ENCODE results near the gene PPP2R2D. TPM values are rescaled to one million over a fixed set of nuclear protein-coding genes. Genes with fewer than 3 reads are reported as not detected.

PPP2R2D gene
- total RNA-seq, 1 donor from 2014 or later = 36.9 TPM

DNA sequence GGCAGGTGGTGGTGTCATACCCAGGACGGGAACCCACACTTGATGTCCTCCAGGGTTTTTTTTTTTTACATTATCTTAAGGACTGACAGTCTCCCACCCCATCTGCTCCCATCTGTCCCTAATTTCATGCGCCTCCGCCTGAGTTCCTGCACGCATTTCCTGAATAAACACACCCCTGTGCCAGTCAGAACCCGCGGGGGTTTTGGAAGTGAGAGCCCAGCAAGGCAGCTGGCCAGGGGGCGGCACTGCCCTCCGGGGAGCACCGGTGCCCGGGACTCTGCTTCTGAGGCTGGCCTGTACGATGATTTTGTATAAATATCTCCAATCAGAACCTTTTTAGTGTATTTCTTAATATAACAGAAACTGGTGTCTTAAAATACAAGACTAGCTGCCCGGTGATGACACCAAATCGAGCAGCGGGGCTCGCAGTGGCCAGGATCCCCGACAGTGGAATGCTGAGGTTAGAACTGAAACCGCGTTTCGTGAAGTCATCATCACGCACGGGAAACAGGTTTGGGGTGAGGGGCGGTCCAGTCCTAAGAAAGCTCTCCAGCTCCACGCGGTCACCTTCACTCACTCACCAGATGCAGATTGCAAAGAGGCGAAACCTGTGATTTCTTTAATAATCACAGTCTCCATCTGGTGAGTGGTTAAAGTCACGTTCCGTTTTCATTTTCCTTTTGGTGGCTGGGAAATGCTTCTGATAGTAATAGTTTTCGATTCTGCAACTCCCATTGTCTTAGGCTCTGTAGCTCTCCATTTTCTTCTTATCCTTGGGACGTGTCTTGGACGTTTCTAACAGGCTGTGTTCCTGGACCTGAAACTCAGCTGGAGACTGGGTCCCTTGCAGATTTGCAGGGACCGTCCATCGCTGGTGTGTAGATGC, 61.2 kb downstream of the PPP2R2D start:
- TF ChIP-seq, protein P1, sequence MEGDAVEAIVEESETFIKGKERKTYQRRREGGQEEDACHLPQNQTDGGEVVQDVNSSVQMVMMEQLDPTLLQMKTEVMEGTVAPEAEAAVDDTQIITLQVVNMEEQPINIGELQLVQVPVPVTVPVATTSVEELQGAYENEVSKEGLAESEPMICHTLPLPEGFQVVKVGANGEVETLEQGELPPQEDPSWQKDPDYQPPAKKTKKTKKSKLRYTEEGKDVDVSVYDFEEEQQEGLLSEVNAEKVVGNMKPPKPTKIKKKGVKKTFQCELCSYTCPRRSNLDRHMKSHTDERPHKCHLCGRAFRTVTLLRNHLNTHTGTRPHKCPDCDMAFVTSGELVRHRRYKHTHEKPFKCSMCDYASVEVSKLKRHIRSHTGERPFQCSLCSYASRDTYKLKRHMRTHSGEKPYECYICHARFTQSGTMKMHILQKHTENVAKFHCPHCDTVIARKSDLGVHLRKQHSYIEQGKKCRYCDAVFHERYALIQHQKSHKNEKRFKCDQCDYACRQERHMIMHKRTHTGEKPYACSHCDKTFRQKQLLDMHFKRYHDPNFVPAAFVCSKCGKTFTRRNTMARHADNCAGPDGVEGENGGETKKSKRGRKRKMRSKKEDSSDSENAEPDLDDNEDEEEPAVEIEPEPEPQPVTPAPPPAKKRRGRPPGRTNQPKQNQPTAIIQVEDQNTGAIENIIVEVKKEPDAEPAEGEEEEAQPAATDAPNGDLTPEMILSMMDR (IDR thresholded peaks at IDR 0.05; ENCODE audit: unreplicated experiment) = no peak
- no peak for DNase-seq (ENCODE audit: low spot score)
- peaks cover 8% of the 10 kb centered on the region for H3K27me3 Mint-ChIP-seq (ENCODE audit: unreplicated experiment)
- H3K9me3 Mint-ChIP-seq (ENCODE audit: unreplicated experiment) = no peaks in the 10 kb centered on the region
- H3K27ac Mint-ChIP-seq (ENCODE audit: unreplicated experiment) = no peak overlapping the region
- H3K4me1 Mint-ChIP-seq (ENCODE audit: unreplicated experiment) = no peaks in the 10 kb centered on the region
- H3K4me3 Mint-ChIP-seq (ENCODE audit: unreplicated experiment) = no peak overlapping the region
- H3K36me3 Mint-ChIP-seq (ENCODE audit: low read depth, unreplicated experiment) = peaks cover 22% of the 10 kb centered on the region

DNA sequence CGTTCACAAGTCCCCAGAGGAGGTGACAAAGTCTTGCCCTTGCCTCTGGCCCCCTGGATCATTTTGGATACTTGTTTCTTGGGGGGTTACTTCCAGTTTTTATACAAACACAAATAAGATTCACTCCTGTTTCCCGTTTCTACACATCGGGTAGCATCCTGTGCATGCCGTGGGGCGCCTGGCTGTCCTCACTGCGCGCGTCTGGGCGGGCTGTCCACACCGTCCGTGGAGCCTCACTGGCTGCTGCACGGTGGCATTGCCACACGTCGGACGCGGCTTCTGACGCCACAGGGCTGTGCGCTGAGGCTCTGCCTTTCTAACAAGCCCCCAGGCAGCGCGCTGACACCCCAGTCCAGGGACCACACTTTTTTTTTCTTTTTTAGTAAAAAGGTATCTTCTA, 62.5 kb downstream of the PPP2R2D start:
- DNase-seq (ENCODE audit: low spot score) = no peak
- Mint-ChIP-seq H3K27me3 (ENCODE audit: unreplicated experiment) (peaks cover 6% of the 10 kb centered on the region), H3K4me3 (ENCODE audit: unreplicated experiment) (no peak overlapping the region), H3K36me3 (ENCODE audit: low read depth, unreplicated experiment) (peaks cover 10% of the 10 kb centered on the region), H3K4me1 (ENCODE audit: unreplicated experiment) (no peaks in the 10 kb centered on the region), H3K27ac (ENCODE audit: unreplicated experiment) (no peak overlapping the region), H3K9me3 (ENCODE audit: unreplicated experiment) (no peaks in the 10 kb centered on the region)
- TF ChIP-seq, protein P1 (IDR thresholded peaks at IDR 0.05; ENCODE audit: unreplicated experiment) = no peak

DNA sequence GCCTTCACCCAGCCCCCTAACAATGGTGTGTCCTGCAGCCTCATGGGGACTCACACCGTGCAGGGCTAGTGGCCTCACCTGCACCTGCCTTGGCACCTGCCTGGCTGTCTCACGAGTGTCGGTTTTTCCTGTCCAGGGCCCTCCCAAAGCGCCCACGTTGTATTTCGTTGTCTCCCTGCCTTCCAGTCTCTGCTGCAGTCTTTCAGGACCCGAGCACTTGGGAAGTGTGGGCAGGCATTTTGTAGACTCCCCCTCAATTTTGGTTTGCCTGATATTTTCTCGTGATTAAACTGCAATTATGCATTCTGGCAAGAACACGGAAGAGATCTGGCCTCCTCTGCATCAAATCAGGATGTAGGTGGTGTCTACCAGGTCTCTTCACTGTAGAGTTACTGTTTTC, 63.0 kb downstream of the PPP2R2D start:
- H3K4me3 Mint-ChIP-seq (ENCODE audit: unreplicated experiment) = no peak overlapping the region
- no peaks in the 10 kb centered on the region for H3K9me3 Mint-ChIP-seq (ENCODE audit: unreplicated experiment)
- TF ChIP-seq, protein P1 (IDR thresholded peaks at IDR 0.05; ENCODE audit: unreplicated experiment) = no peak
- no peak overlapping the region for H3K27ac Mint-ChIP-seq (ENCODE audit: unreplicated experiment)
- peaks cover 6% of the 10 kb centered on the region for H3K27me3 Mint-ChIP-seq (ENCODE audit: unreplicated experiment)
- DNase-seq (ENCODE audit: low spot score) = no peak
- no peaks in the 10 kb centered on the region for H3K4me1 Mint-ChIP-seq (ENCODE audit: unreplicated experiment)
- H3K36me3 Mint-ChIP-seq (ENCODE audit: low read depth, unreplicated experiment) = peaks cover 14% of the 10 kb centered on the region

DNA sequence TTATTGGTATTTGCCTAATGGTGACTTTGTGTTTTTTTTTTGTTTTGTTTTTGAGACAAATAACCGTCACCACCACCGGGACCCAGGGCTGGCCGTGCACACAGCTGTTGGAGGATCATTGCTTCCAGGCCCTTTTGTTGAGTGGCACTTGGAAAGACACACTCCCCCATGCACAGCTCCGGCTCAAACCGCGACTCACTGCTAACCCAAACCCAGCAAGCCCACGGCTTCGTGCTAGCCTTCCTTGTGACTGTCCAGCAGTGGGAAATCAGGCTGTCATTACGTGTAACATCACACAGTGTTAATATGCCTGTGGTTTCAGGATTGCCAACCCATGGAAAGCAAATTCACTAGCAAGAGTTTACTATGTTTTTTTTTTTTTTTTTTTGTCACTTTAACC, 63.5 kb downstream of the PPP2R2D start:
- H3K36me3 Mint-ChIP-seq (ENCODE audit: low read depth, unreplicated experiment) = peaks cover 11% of the 10 kb centered on the region
- DNase-seq (ENCODE audit: low spot score) = no peak
- H3K4me3 Mint-ChIP-seq (ENCODE audit: unreplicated experiment) = no peak overlapping the region
- peaks cover 2% of the 10 kb centered on the region for H3K27me3 Mint-ChIP-seq (ENCODE audit: unreplicated experiment)
- H3K27ac Mint-ChIP-seq (ENCODE audit: unreplicated experiment) = no peak overlapping the region
- TF ChIP-seq, protein P1 (IDR thresholded peaks at IDR 0.05; ENCODE audit: unreplicated experiment) = no peak
- H3K4me1 Mint-ChIP-seq (ENCODE audit: unreplicated experiment) = no peaks in the 10 kb centered on the region
- H3K9me3 Mint-ChIP-seq (ENCODE audit: unreplicated experiment) = no peaks in the 10 kb centered on the region

DNA sequence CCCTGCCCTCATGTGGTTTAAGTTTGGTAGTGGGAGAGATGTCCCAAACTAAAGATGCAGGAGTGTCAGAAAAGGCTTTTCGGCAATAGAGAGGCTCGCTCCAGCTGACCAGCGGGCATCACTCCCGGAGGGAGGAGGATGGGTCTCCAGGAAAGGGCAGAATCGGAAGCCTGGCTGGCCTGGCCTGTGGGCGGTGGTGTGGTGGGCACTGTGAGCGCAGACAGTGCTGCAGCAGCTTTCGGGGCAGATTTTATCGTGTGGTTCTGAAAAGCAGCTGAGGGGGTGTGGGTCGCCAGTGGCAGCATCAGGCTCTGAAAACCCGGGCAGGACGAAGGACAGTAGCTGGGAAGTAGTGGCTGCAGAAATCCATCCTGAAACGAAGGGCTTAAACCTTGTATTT, 68.1 kb downstream of the PPP2R2D start:
- H3K36me3 Mint-ChIP-seq (ENCODE audit: low read depth, unreplicated experiment) = peaks cover 26% of the 10 kb centered on the region

More for the DNA sequence above, 68.1 kb downstream of the PPP2R2D start:
- TF ChIP-seq, protein P1 (IDR thresholded peaks at IDR 0.05; ENCODE audit: unreplicated experiment) = no peak
- Mint-ChIP-seq H3K27me3 (ENCODE audit: unreplicated experiment) (peaks cover 2% of the 10 kb centered on the region), H3K4me3 (ENCODE audit: unreplicated experiment) (peak overlapping the region; percentile 65), H3K9me3 (ENCODE audit: unreplicated experiment) (no peaks in the 10 kb centered on the region), H3K27ac (ENCODE audit: unreplicated experiment) (peak overlapping the region; percentile 24), H3K4me1 (ENCODE audit: unreplicated experiment) (peaks cover 6% of the 10 kb centered on the region)
- DNase-seq (ENCODE audit: low spot score) = no peak

Data from endothelial cell (in vitro differentiated cells).